ENCODE data around the gene ZBTB11. TPM values are rescaled to one million over a fixed set of nuclear protein-coding genes. Genes with fewer than 3 reads are reported as not detected.

The ZBTB11 gene
- total and polyA plus RNA-seq, 10 donors: 7.5 to 43.7 (median 25.1) TPM

DNA sequence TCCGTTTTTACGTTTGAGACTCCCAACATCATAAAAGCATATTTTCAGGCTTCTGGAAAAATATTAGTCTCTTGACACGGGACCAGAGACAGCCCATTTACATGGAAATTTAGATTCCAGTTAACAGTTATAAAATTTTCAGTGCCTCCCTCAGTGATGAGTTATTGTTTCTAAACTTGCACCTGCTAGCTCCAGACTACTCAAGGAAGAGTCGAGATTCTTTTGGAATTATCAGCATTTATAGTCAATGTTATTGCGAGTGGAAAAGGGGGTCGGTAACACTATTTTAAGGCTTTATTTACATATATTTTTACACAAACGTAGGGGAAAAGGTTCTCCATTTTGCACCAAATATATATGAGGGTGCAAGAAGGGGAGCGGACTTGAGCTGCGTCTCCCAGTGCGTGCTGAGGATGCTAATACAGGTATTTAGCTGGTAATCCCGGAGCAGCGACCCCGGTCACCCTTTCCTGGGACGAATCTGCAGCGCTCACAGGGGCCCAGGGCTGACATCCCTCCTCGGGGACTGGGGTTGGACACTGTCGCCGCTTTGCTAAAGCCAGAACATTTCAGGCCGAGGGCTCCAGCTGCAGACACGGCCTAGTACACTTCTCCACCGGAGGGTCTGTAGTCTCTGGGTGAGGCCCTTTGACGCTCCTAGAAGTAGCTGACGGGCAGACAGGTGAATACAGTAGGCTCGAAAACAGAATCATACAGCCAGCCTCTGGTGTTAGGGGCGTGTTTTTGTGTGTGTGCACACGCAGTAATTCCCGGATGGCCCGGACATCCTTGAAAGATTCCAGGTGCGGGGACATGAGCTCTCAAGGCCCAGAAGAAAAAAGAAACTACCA lies 729 bp upstream of the ZBTB11 start:
- Histone ChIP-seq H3K27ac (peak overlapping the region; percentile 96 to 100 (median 98)), H3K36me3 (peaks cover 4 to 39% (median 30%) of the 10 kb centered on the region in 6 donors), H3K4me3 (peak overlapping the region; percentile 88 to 100 (median 97)), H3K27me3 (replicated peaks in 1 of 7) (no peaks in the 10 kb centered on the region), H3K4me1 (peaks cover 20 to 76% (median 58%) of the 10 kb centered on the region in 6 donors), H3K9me3 (no peaks in the 10 kb centered on the region)
- WGBS, 5 donors: 43 to 67% (median 64%) methylated on average over 22 to 29 of the region's 29 CpGs
- intact Hi-C loops (cut with DNase I; ENCODE audit: low total_unique reads): loop anchor here (10.0 kb wide), 1 partner anchor 103 kb away; the partner anchor contains the start of gene PCNP
- TF ChIP-seq POLR2A (IDR thresholded peaks at IDR 0.05) (no peak), POLR2AphosphoS5 (IDR thresholded peaks at IDR 0.05) (peak in 1 of 3 donors; percentile 40)
- DNase-seq: peak; percentile 89

DNA sequence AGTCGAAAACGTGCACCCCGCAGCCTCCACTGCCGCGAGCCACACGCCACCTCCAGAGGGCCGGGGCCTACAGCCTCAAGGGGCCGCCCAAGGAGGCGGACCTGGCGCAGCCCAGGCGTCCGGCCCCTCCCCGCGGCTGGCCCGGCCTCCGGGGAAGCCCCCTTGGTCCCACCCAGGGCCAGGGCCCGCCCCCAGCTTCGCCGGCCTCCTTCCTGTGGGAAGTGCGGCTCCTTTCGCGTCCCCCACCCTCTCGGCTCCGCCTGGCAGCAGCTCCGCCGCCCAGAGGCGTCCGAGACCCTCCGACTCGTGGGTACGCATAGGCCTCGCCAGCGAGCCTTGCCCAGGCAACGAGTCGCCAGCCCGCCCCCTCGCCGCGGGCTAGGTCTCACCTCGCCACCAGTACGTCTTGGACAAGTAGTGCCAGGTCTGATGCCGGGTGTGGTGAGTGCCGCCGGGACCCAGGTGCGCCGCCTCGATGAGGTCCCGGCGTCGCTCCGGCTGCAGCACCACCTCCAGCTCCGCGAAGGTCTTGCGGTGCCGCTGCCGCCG lies 642 bp downstream of the ZBTB11 start:
- H3K36me3 ChIP-seq: peaks cover 0 to 32% (median 18%) of the 10 kb centered on the region in 6 donors
- peak overlapping the region; percentile 96 to 100 (median 98) for H3K27ac ChIP-seq
- H3K4me3 ChIP-seq: peak overlapping the region; percentile 88 to 100 (median 97)
- 0 to 1% (median 0%) methylated on average over 13 to 57 of the region's 57 CpGs for WGBS, 5 donors
- TF ChIP-seq, protein P1, sequence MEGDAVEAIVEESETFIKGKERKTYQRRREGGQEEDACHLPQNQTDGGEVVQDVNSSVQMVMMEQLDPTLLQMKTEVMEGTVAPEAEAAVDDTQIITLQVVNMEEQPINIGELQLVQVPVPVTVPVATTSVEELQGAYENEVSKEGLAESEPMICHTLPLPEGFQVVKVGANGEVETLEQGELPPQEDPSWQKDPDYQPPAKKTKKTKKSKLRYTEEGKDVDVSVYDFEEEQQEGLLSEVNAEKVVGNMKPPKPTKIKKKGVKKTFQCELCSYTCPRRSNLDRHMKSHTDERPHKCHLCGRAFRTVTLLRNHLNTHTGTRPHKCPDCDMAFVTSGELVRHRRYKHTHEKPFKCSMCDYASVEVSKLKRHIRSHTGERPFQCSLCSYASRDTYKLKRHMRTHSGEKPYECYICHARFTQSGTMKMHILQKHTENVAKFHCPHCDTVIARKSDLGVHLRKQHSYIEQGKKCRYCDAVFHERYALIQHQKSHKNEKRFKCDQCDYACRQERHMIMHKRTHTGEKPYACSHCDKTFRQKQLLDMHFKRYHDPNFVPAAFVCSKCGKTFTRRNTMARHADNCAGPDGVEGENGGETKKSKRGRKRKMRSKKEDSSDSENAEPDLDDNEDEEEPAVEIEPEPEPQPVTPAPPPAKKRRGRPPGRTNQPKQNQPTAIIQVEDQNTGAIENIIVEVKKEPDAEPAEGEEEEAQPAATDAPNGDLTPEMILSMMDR (IDR thresholded peaks at IDR 0.05 in 8 of 11, conservative IDR thresholded peaks at IDR 0.05 in 3 of 11): peak in 8 of 11 experiments; percentile 8 to 59 (median 37)
- peak; percentile 82 to 89 (median 87) for TF ChIP-seq POLR2AphosphoS5 (IDR thresholded peaks at IDR 0.05)
- no peak for TF ChIP-seq POLR2A (IDR thresholded peaks at IDR 0.05)
- H3K4me1 ChIP-seq: peaks cover 20 to 71% (median 52%) of the 10 kb centered on the region in 6 donors
- DNase-seq: peak; percentile 100
- no peaks in the 10 kb centered on the region for H3K9me3 ChIP-seq
- no peaks in the 10 kb centered on the region for H3K27me3 ChIP-seq (replicated peaks in 1 of 7)
- intact Hi-C loops (cut with DNase I; ENCODE audit: low total_unique reads): loop anchor here (10.0 kb wide), 1 partner anchor 101 kb away; the partner anchor contains the start of gene PCNP

DNA sequence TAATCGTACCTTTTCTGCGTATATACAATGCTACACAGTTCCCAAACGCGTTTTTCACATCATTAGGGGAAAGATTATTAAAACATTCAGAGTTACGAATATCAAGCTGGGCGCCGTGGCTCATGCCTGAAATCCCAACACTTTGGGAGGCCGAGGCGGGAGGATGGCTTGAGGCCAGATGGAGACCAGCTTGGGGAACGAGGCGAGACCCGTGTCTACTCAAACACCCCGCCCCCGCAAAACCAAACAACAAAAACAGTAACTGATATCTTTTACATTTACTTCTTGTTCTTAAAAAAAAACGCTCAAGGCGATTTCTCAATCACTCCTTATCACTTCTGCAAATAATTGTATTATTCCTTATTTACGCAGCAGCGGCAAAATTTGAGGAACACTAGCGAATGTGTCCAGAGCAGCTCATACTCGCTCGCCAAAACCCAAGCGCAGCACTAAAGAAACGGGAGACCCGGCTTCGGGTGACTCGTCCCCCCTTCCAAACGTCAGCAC lies 1.2 kb downstream of the ZBTB11 start:
- peaks cover 20 to 66% (median 51%) of the 10 kb centered on the region in 6 donors for H3K4me1 ChIP-seq
- DNase-seq: peak; percentile 86
- peak in 1 of 3 donors; percentile 40 for TF ChIP-seq POLR2A (IDR thresholded peaks at IDR 0.05)
- TF ChIP-seq, protein P1 (IDR thresholded peaks at IDR 0.05 in 8 of 11, conservative IDR thresholded peaks at IDR 0.05 in 3 of 11): no peak
- H3K27ac ChIP-seq: peak overlapping the region; percentile 96 to 100 (median 98)
- H3K9me3 ChIP-seq: no peaks in the 10 kb centered on the region
- peak overlapping the region; percentile 88 to 100 (median 97) for H3K4me3 ChIP-seq
- H3K27me3 ChIP-seq (replicated peaks in 1 of 7): no peaks in the 10 kb centered on the region
- H3K36me3 ChIP-seq: peaks cover under 1 to 32% (median 18%) of the 10 kb centered on the region in 6 donors
- 11 to 16% (median 12%) methylated on average over 27 of the region's 27 CpGs for WGBS, 5 donors
- intact Hi-C loops (cut with DNase I; ENCODE audit: low total_unique reads): loop anchor here (10.0 kb wide), 1 partner anchor 101 kb away; the partner anchor contains the start of gene PCNP

DNA sequence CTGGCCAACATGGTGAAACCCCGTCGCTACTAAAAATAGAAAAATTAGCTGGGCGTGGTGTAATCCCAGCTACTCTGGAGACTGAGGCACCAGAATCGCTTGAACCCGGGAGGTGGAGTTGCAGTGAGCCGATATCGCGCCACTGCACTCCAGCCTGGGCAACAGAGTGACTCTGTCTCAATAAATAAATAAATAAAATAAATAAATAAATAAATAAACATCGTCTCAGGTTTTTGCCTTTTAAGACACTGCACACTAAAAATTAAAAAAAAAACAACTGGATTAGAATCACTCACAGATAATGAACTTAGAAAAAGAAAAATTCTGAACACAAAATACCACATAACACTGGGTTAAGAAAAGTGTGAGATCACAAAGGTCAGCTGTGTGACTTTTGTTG lies 2.4 kb downstream of the ZBTB11 start:
- Histone ChIP-seq H3K4me3 (peak overlapping the region in 1 of 8 donors; percentile 100), H3K36me3 (peaks cover 3 to 32% (median 19%) of the 10 kb centered on the region in 6 donors), H3K4me1 (peaks cover 20 to 60% (median 48%) of the 10 kb centered on the region in 6 donors), H3K27me3 (replicated peaks in 1 of 7) (no peaks in the 10 kb centered on the region), H3K9me3 (no peaks in the 10 kb centered on the region), H3K27ac (peak overlapping the region in 1 of 8 donors; percentile 98)
- intact Hi-C loops (cut with DNase I; ENCODE audit: low total_unique reads): loop anchor here (10.0 kb wide), 1 partner anchor 100 kb away; the partner anchor contains the start of gene PCNP
- 91 to 94% (median 92%) methylated on average over 9 of the region's 9 CpGs for WGBS, 5 donors
- DNase-seq: no peak
- TF ChIP-seq POLR2AphosphoS5 (IDR thresholded peaks at IDR 0.05): no peak
- TF ChIP-seq, protein P1 (IDR thresholded peaks at IDR 0.05 in 8 of 11, conservative IDR thresholded peaks at IDR 0.05 in 3 of 11): no peak
